ENCODE data around the gene HOXA7. TPM values are rescaled to one million over a fixed set of nuclear protein-coding genes. Genes with fewer than 3 reads are reported as not detected.

HOXA7 gene
- total RNA-seq, 2 donors from 2014 or later: 21.9 to 24.4 TPM

DNA sequence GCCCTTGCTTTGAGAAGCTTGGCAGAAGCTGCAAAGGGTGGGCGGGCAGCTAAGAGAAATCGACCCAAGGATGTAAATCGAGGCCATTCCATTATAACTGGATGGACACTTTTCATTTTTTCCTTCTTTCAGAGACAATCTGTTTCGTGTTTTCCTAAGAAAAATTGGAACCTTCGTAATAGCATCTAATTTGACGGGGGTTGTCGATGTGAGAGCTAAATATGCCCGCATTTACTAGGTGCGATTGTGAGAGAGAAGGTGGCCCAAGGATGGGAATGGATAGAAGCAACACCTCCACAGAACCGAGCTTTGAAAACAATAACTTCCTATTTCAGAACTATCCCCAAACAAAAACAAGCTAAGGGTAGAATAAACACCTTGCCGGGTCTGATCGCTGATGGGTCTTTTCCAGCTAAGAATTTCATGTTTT is 25.1 kb downstream of the HOXA7 start:
- no peaks in the 10 kb centered on the region for H3K9me3 ChIP-seq
- intact Hi-C loops (cut with DNase I): no loop called here
- no peak for DNase-seq
- peak overlapping the region; percentile 84 to 93 for H3K9ac ChIP-seq (ENCODE audit: low read depth in 2 of 2, low read length in 2 of 2)
- H3K27me3 ChIP-seq: no peaks in the 10 kb centered on the region
- peak overlapping the region; percentile 81 for H3K27ac ChIP-seq
- peak overlapping the region; percentile 60 for H3K4me3 ChIP-seq
- H3K4me1 ChIP-seq: peaks cover 5% of the 10 kb centered on the region
- no peak for TF ChIP-seq CTCF (IDR thresholded peaks at IDR 0.05)
- no peaks in the 10 kb centered on the region for H3K36me3 ChIP-seq

DNA sequence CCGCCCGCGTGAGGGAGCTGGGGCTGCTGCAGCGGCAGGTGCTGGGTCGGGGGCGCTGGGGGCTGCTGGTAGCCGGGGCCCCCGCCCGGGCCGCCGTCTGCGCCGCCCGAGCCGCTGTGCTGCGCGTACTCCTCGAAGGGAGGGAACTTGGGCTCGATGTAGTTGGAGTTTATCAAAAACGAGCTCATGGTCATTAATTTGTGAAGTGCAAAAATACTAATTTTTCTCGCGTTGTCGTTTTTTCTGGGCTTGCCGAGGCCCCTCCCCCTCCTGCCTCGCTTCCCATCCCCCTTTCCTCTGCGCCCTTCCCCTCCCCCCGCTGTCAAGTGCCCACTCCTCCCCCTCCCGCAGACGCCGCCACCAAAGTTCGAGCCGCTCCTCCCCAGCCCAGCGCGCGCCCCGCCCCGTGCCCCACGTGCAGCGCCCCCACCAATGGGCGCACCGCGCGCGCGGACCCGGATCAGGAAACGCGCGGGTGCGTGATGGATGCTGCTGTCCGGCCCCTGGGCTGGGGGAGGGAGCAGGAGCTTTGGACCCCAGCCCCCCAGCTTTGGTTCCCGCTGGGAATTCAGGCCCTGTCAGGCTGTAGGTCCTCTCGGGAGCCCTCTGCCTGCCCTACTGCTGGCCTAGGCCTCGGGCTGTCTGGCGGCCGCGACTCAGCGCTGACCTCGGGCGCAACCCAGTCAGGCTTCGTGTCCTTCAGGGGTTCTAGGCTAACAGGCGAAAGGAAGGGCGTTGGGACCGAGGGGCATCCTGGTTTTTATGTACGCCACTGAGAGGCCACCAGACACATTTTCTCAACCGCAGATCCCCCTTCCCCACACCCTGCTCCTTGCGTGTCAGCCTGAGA is 25.7 kb downstream of the HOXA7 start, which contains the start of gene HOXA4:
TSS of gene HOXA4 (minus strand) at position 218 of the 850 bp plus-strand sequence. CDS start at position 194, 24 bp downstream.
- intact Hi-C loops (cut with DNase I): no loop called here
- Histone ChIP-seq H3K27ac (peak within 1 kb of the TSS; percentile 81), H3K4me3 (peak within 1 kb of the TSS; percentile 60), H3K4me1 (peaks cover 5% of the 10 kb centered on the region), H3K9ac (ENCODE audit: low read depth in 2 of 2, low read length in 2 of 2) (peak within 1 kb of the TSS; percentile 84 to 93), H3K27me3 (no peaks in the 10 kb centered on the region), H3K36me3 (no peaks in the 10 kb centered on the region), H3K9me3 (no peaks in the 10 kb centered on the region)
- no peak for TF ChIP-seq CTCF (IDR thresholded peaks at IDR 0.05)
- DNase-seq: peak; percentile 96

GRCh38 chr7:27129729-27130539 is 26.5 kb downstream of the HOXA7 start:
- intact Hi-C loops (cut with DNase I): no loop called here
- Histone ChIP-seq H3K36me3 (no peaks in the 10 kb centered on the region), H3K27ac (peak overlapping the region; percentile 81), H3K9me3 (no peaks in the 10 kb centered on the region), H3K27me3 (no peaks in the 10 kb centered on the region), H3K9ac (ENCODE audit: low read depth in 2 of 2, low read length in 2 of 2) (peak overlapping the region; percentile 76 to 93), H3K4me1 (peaks cover 4% of the 10 kb centered on the region), H3K4me3 (peak overlapping the region; percentile 60)
- peak; percentile 75 for DNase-seq
- no peak for TF ChIP-seq CTCF (IDR thresholded peaks at IDR 0.05)

- intact Hi-C loops (cut with DNase I): no loop called here
- TF ChIP-seq CTCF (IDR thresholded peaks at IDR 0.05): no peak
- Histone ChIP-seq H3K4me1 (no peaks in the 10 kb centered on the region), H3K4me3 (peak overlapping the region; percentile 60), H3K9me3 (no peaks in the 10 kb centered on the region), H3K9ac (ENCODE audit: low read depth in 2 of 2, low read length in 2 of 2) (peak overlapping the region; percentile 68 to 76), H3K36me3 (no peaks in the 10 kb centered on the region), H3K27me3 (no peaks in the 10 kb centered on the region), H3K27ac (peak overlapping the region; percentile 81)
- peak; percentile 47 for DNase-seq
Observed at GRCh38 chr7:27128776-27129728, 27.4 kb downstream of the HOXA7 start.

Data from colonic mucosa (tissue), 4 donors.